ENCODE results near the gene FOXK1. TPM values are rescaled to one million over a fixed set of nuclear protein-coding genes. Genes with fewer than 3 reads are reported as not detected.

FOXK1 gene
- polyA plus RNA-seq, 3 donors: 0.33 to 16.8 (median 0.76) TPM

DNA sequence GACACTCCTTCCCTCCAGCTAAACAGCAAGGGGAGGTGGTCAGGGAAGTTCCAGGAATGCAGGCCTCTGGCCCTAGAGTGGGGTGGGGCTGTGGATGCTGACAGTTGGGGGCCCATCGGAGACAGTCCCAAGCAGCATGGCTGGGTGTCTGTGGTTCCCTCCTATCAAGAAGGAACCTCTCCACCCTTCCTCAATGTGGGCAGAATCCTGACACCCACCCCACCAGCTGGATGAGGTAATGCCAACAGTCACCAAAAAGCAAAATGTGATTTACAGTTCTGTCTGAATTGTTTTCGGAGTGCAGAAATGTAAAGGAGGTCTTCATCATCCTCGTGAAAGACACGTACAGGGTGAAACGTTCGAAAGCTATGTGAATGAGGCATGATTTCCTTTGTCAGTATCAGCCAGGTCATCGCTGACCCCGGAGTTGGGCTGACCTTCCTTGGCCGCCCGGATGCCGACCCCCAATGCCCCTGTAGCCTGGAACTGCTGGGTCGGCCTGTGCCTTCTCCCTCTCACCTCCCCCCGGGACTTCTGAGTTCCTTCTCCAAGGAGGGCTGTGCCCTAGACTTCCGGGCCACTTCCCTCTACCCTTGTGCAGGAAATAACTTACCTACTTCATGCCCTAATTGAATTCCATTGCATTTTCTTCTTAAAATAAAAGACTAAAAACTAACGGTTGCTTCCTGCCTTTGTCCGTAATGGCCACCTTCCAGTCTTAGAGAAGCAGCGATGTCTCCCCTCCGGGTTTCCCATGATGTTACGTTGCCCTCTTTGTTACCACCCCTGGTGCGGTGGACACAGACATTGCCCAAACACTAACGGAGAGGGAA lies 24.5 kb downstream of the FOXK1 start:
- Histone ChIP-seq H3K79me2 (ENCODE audit: insufficient read depth, low read length) (peaks cover 94% of the 10 kb centered on the region), H3K9ac (ENCODE audit: insufficient read depth, low read length, poor library complexity, severe bottlenecking) (peak overlapping the region; percentile 46), H3K4me1 (ENCODE audit: control insufficient read depth in 1 of 2, insufficient read depth in 2 of 2, low read length in 2 of 2) (peaks cover 39 to 44% of the 10 kb centered on the region in 2 donors), H2AFZ (ENCODE audit: insufficient read depth, low read depth, low read length, poor library complexity, severe bottlenecking) (peak overlapping the region; percentile 1), H3K27ac (ENCODE audit: low read depth in 1 of 2, low read length in 2 of 2) (peak overlapping the region; percentile 3 to 78), H3K27me3 (ENCODE audit: control insufficient read depth in 2 of 2, insufficient read depth in 2 of 2, low read length in 2 of 2) (no peaks in the 10 kb centered on the region), H3K36me3 (replicated peaks in 1 of 2; ENCODE audit: control insufficient read depth in 1 of 2, insufficient read depth in 2 of 2, low read length in 2 of 2) (peaks cover 0 to 12% of the 10 kb centered on the region in 2 donors), H4K20me1 (ENCODE audit: insufficient read depth, low read length) (peaks cover 95% of the 10 kb centered on the region), H3K4me3 (replicated peaks in 1 of 3; ENCODE audit: low read depth in 2 of 3, low read length in 3 of 3) (peak overlapping the region in 1 of 3 experiments; percentile 32), H3K9me3 (replicated peaks in 1 of 2; ENCODE audit: control insufficient read depth in 1 of 2, insufficient read depth in 1 of 2, low read length in 2 of 2) (no peaks in the 10 kb centered on the region), H3K4me2 (replicated peaks; ENCODE audit: extremely low read depth, low read length, poor library complexity, severe bottlenecking) (peak overlapping the region; percentile 69)
- DNase-seq: peak in 2 of 3 donors; percentile 33 to 38
- Mint-ChIP-seq H3K9me3 (peaks cover 0 to 2% (median 0%) of the 10 kb centered on the region in 7 donors), H3K36me3 (peaks cover 11 to 14% of the 10 kb centered on the region in 2 donors), H3K4me1 (peaks cover 62% of the 10 kb centered on the region), H3K27me3 (ENCODE audit: low read depth in 3 of 3) (peaks cover 0 to 7% (median 3%) of the 10 kb centered on the region in 3 donors), H3K27ac (peak overlapping the region; percentile 49 to 86 (median 69)), H3K4me3 (peak overlapping the region; percentile 27 to 55)
- WGBS (ENCODE audit: insufficient coverage): 44% methylated on average over 17 of the region's 21 CpGs
- TF ChIP-seq, protein P1, sequence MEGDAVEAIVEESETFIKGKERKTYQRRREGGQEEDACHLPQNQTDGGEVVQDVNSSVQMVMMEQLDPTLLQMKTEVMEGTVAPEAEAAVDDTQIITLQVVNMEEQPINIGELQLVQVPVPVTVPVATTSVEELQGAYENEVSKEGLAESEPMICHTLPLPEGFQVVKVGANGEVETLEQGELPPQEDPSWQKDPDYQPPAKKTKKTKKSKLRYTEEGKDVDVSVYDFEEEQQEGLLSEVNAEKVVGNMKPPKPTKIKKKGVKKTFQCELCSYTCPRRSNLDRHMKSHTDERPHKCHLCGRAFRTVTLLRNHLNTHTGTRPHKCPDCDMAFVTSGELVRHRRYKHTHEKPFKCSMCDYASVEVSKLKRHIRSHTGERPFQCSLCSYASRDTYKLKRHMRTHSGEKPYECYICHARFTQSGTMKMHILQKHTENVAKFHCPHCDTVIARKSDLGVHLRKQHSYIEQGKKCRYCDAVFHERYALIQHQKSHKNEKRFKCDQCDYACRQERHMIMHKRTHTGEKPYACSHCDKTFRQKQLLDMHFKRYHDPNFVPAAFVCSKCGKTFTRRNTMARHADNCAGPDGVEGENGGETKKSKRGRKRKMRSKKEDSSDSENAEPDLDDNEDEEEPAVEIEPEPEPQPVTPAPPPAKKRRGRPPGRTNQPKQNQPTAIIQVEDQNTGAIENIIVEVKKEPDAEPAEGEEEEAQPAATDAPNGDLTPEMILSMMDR (IDR thresholded peaks at IDR 0.05): no peak
- intact Hi-C loops (cut with micrococcal nuclease): no loop called here

DNA sequence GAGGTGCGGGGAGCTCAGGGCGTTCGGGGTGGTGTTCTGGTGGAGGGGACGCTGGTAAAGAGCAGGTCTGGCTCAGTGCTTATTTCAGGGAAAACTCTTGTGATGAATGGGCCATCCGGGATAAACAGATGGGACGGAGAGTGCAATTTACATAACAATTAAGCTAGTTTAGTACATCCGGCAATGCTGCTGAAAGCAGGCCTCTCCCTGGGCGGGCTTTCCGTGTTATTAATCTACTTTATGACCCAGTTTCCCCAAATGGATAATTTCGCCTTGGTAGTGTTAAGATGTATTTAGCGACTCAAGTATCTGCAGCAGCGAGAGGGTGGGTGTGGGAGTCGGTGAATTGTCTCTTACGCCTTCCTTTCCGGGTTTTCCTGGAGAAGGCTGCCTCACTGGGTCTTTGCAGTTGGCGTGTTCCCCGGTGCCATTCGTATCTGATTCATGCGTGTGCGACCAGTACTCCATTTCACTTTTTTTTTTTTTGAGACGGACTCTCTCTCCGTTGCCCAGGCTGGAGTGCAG lies 25.2 kb downstream of the FOXK1 start:
- Histone ChIP-seq H3K9ac (ENCODE audit: insufficient read depth, low read length, poor library complexity, severe bottlenecking) (no peak overlapping the region), H2AFZ (ENCODE audit: insufficient read depth, low read depth, low read length, poor library complexity, severe bottlenecking) (no peak overlapping the region), H3K4me3 (replicated peaks in 1 of 3; ENCODE audit: low read depth in 2 of 3, low read length in 3 of 3) (peak overlapping the region in 1 of 3 experiments; percentile 32), H3K9me3 (replicated peaks in 1 of 2; ENCODE audit: control insufficient read depth in 1 of 2, insufficient read depth in 1 of 2, low read length in 2 of 2) (no peaks in the 10 kb centered on the region), H3K27ac (ENCODE audit: low read depth in 1 of 2, low read length in 2 of 2) (peak overlapping the region in 1 of 2 donors; percentile 78), H4K20me1 (ENCODE audit: insufficient read depth, low read length) (peaks cover 96% of the 10 kb centered on the region), H3K4me1 (ENCODE audit: control insufficient read depth in 1 of 2, insufficient read depth in 2 of 2, low read length in 2 of 2) (peaks cover 46 to 51% of the 10 kb centered on the region in 2 donors), H3K27me3 (ENCODE audit: control insufficient read depth in 2 of 2, insufficient read depth in 2 of 2, low read length in 2 of 2) (no peaks in the 10 kb centered on the region), H3K79me2 (ENCODE audit: insufficient read depth, low read length) (peaks cover 94% of the 10 kb centered on the region), H3K4me2 (replicated peaks; ENCODE audit: extremely low read depth, low read length, poor library complexity, severe bottlenecking) (no peak overlapping the region), H3K36me3 (replicated peaks in 1 of 2; ENCODE audit: control insufficient read depth in 1 of 2, insufficient read depth in 2 of 2, low read length in 2 of 2) (peaks cover 0 to 12% of the 10 kb centered on the region in 2 donors)
- intact Hi-C loops (cut with micrococcal nuclease): no loop called here
- H3K4me1 Mint-ChIP-seq: peaks cover 68% of the 10 kb centered on the region
- peaks cover 12 to 18% of the 10 kb centered on the region in 2 donors for H3K36me3 Mint-ChIP-seq
- no peak for DNase-seq
- 95% methylated on average over 11 of the region's 22 CpGs for WGBS (ENCODE audit: insufficient coverage)
- no peak overlapping the region for H3K4me3 Mint-ChIP-seq
- H3K27ac Mint-ChIP-seq: peak overlapping the region in 5 of 7 donors; percentile 36 to 86 (median 69)
- peaks cover 0 to 2% (median 0%) of the 10 kb centered on the region in 7 donors for H3K9me3 Mint-ChIP-seq
- TF ChIP-seq, protein P1 (IDR thresholded peaks at IDR 0.05): no peak
- peaks cover 0 to 7% (median 3%) of the 10 kb centered on the region in 3 donors for H3K27me3 Mint-ChIP-seq (ENCODE audit: low read depth in 3 of 3)
